Measurements from ENCODE around the gene HK2. TPM values are rescaled to one million over a fixed set of nuclear protein-coding genes. Genes with fewer than 3 reads are reported as not detected.

HK2 gene
- total RNA-seq, 1 donor from 2014 or later: 77.1 TPM

GRCh38 chr2:74876081-74876886, 42.4 kb downstream of the HK2 start:
- H3K9me3 ChIP-seq: no peaks in the 10 kb centered on the region
- peaks cover 43% of the 10 kb centered on the region for H3K36me3 ChIP-seq
- TF ChIP-seq CTCF (IDR thresholded peaks at IDR 0.05): peak; percentile 72
- peak; percentile 60 for DNase-seq
- H3K27me3 ChIP-seq: no peaks in the 10 kb centered on the region
- H3K27ac ChIP-seq: peak overlapping the region; percentile 75
- ATAC-seq: peak; percentile 68
- H3K4me1 ChIP-seq: peaks cover 40% of the 10 kb centered on the region
- intact Hi-C loops (cut with DNase I): loop anchor here (5.0 kb wide), 1 partner anchor 164 kb away; no protein-coding TSS in a partner anchor
- no peak overlapping the region for H3K4me3 ChIP-seq

GRCh38 chr2:74877376-74877775, 43.4 kb downstream of the HK2 start:
- DNase-seq (no peak), ATAC-seq (no peak)
- Histone ChIP-seq H3K36me3 (peaks cover 54% of the 10 kb centered on the region), H3K27me3 (no peaks in the 10 kb centered on the region), H3K4me1 (peaks cover 29% of the 10 kb centered on the region), H3K4me3 (no peak overlapping the region), H3K27ac (no peak overlapping the region), H3K9me3 (no peaks in the 10 kb centered on the region)
- TF ChIP-seq CTCF (IDR thresholded peaks at IDR 0.05): no peak
- intact Hi-C loops (cut with DNase I): loop anchor here (5.0 kb wide), 1 partner anchor 165 kb away; no protein-coding TSS in a partner anchor

- Histone ChIP-seq H3K9me3 (no peaks in the 10 kb centered on the region), H3K4me1 (peaks cover 24% of the 10 kb centered on the region), H3K36me3 (peaks cover 59% of the 10 kb centered on the region), H3K27ac (no peak overlapping the region), H3K4me3 (no peak overlapping the region), H3K27me3 (no peaks in the 10 kb centered on the region)
- DNase-seq: no peak
- intact Hi-C loops (cut with DNase I): loop anchor here (5.0 kb wide), 1 partner anchor 166 kb away; no protein-coding TSS in a partner anchor
- no peak for TF ChIP-seq CTCF (IDR thresholded peaks at IDR 0.05)
- no peak for ATAC-seq
Observed at GRCh38 chr2:74877781-74878433, 44.0 kb downstream of the HK2 start.

GRCh38 chr2:74878551-74878950, 44.6 kb downstream of the HK2 start:
- Histone ChIP-seq H3K4me1 (peaks cover 20% of the 10 kb centered on the region), H3K27ac (no peak overlapping the region), H3K4me3 (no peak overlapping the region), H3K36me3 (peaks cover 65% of the 10 kb centered on the region), H3K27me3 (no peaks in the 10 kb centered on the region), H3K9me3 (no peaks in the 10 kb centered on the region)
- no peak for TF ChIP-seq CTCF (IDR thresholded peaks at IDR 0.05)
- DNase-seq: no peak
- intact Hi-C loops (cut with DNase I): loop anchor here (5.0 kb wide), 1 partner anchor 166 kb away; no protein-coding TSS in a partner anchor
- no peak for ATAC-seq

GRCh38 chr2:74880054-74880728, 46.3 kb downstream of the HK2 start:
- Histone ChIP-seq H3K27me3 (no peaks in the 10 kb centered on the region), H3K4me1 (peaks cover 10% of the 10 kb centered on the region), H3K4me3 (no peak overlapping the region), H3K36me3 (peaks cover 74% of the 10 kb centered on the region), H3K9me3 (no peaks in the 10 kb centered on the region), H3K27ac (no peak overlapping the region)
- DNase-seq (no peak), ATAC-seq (no peak)
- intact Hi-C loops (cut with DNase I): no loop called here
- no peak for TF ChIP-seq CTCF (IDR thresholded peaks at IDR 0.05)
